Astrocyte of the spinal cord (primary cell): ENCODE data around the gene AGAP1.

ENCODE experiments used
- DNase-seq: peaks from one replicate; pipeline ENCODE4 v3.0.0; 2011; ENCODE audit warnings: low read depth, low spot score
- H3K4me3 ChIP-seq: 2 replicates; pipeline ENCODE4 v1.5.1; 2011; ENCODE audit warnings: low read depth, mild to moderate bottlenecking, low read length, moderate library complexity
- CTCF ChIP-seq: IDR thresholded peaks from 2 replicates; pipeline ENCODE4 v1.5.1; 2012; ENCODE audit warnings: low read depth, mild to moderate bottlenecking, low read length, inconsistent platforms
- in situ Hi-C: cut with HindIII; loops from 2 replicates; pipeline ENCODE4 v1.10.0; 2017; ENCODE audit warnings: low sequenced_read_pairs

Gene AGAP1

GRCh38 chr2:235829726-235830125 lies 335.9 kb downstream of the AGAP1 start:
- in situ Hi-C loops: no loop called here
- TF ChIP-seq CTCF: no peak
- H3K4me3 ChIP-seq: no peak overlapping the region

GRCh38 chr2:235831755-235832154 lies 337.9 kb downstream of the AGAP1 start:
- in situ Hi-C loops: no loop called here
- no peak overlapping the region for H3K4me3 ChIP-seq
- DNase-seq: no peak
- no peak for TF ChIP-seq CTCF

More at GRCh38 chr2:235829726-235830125, 335.9 kb downstream of the AGAP1 start:
- DNase-seq: no peak

DNA sequence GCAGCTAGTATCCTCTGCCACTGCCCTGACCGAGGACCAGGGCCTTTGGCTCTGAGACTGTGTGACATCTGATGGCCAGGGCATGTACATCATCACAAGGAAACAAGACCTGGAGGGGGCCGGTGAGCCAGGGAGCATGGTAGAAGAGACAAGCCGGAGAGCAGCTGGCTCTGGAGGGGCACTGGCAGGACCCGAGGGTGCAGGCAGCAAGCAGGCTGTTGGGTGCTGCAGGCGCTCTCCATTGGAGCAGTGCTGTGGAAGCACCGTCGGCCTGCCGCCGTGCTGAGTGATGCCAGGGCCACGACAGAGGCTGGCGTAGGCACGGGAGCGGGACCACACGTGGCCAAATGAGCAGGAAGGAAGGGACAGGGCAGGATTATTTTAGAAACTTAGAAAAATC lies 339.1 kb downstream of the AGAP1 start:
- in situ Hi-C loops: no loop called here
- no peak for DNase-seq
- no peak overlapping the region for H3K4me3 ChIP-seq
- TF ChIP-seq CTCF: no peak

- TF ChIP-seq CTCF: no peak
- in situ Hi-C loops: no loop called here
- no peak for DNase-seq
- H3K4me3 ChIP-seq: no peak overlapping the region
These were observed 340.3 kb downstream of the AGAP1 start for GRCh38 chr2:235833971-235834620.

DNA sequence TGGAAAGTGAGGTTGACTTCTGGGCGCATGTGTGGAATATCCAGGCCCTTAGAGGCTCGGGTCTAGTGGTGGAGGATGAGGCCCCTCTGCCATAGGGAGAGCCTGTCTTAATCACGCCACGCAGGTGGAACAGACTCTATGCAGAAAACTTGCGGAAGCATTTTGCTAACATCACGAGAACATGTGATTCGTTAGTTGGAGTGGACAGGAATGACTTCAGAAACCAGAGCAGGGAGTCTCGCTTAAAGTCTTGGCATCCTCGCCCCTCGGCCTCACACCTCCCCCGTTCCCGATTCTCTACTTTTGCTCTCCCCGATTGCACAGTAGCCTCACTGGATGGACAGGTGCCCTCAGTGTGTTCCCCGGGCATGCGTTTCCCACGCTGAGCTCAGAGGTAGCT lies 340.9 kb downstream of the AGAP1 start:
- in situ Hi-C loops: no loop called here
- H3K4me3 ChIP-seq: no peak overlapping the region
- no peak for TF ChIP-seq CTCF
- DNase-seq: no peak

DNA sequence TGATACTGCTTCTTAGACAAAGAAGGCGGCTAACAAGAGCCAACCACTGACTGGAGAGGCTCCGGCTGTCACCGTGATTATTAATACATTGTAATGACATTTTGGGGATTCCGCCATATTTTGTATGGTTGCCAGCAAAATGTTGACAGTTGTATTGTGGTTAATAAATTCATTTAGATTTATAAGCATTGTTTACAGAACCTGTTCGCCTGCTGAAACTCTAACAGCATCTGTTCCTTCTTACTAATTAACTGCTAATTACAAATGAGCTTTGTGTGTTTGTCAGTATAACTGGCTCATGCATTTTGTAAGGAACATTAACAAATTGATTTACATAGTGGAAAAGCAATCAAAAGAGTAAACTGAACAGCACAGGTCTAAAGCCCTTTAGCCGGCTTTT lies 342.0 kb downstream of the AGAP1 start:
- in situ Hi-C loops: no loop called here
- H3K4me3 ChIP-seq: no peak overlapping the region
- DNase-seq: no peak
- no peak for TF ChIP-seq CTCF
